ENCODE results near the gene CYBB. TPM values are rescaled to one million over a fixed set of nuclear protein-coding genes. Genes with fewer than 3 reads are reported as not detected.

CYBB gene
- total RNA-seq, 5 donors from 2014 or later (not counting 1 experiment from before 2014, with no cell fraction given), result 1.1 to 5.0 (median 1.8) TPM

DNA sequence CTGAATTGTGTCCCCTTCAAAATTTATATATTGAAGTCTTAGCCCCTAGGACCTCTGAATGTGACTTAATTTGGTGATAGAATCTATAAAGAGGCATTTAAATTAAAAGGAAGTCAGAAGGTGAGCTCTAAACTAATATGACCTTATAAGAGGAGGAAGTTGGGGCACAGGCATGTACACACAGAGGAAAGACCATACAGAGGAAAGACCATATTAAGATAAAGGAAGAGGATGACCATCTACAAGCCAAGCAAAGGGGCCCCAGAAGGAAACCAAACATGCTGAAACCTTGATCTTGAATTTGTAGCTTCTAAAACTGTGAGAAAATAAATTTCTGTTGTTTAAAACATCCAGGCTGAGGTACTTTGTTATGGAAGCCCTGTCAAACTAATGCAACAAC is 26.9 kb upstream of the CYBB start:
- no peaks in the 10 kb centered on the region for H3K9me3 Mint-ChIP-seq
- Histone ChIP-seq H3K4me1 (ENCODE audit: control insufficient read depth in 1 of 2, extremely low read depth in 1 of 2, insufficient read depth in 2 of 2, low read length in 2 of 2) (peaks cover 14 to 33% of the 10 kb centered on the region in 2 experiments), H3K9me3 (no peaks in the 10 kb centered on the region), H3K27me3 (replicated peaks in 1 of 2; ENCODE audit: control insufficient read depth in 2 of 2, extremely low read depth in 1 of 2, insufficient read depth in 2 of 2, low read length in 1 of 2) (no peaks in the 10 kb centered on the region), H3K4me3 (ENCODE audit: control insufficient read depth in 1 of 2, extremely low read depth in 1 of 2, low read length in 1 of 2) (no peak overlapping the region), H3K27ac (ENCODE audit: low read length) (no peak overlapping the region), H3K36me3 (ENCODE audit: control insufficient read depth in 2 of 2, extremely low read depth in 1 of 2, insufficient read depth in 1 of 2, low read length in 1 of 2) (no peaks in the 10 kb centered on the region)
- no peak for ATAC-seq (replicated peaks in 1 of 4)
- POLR2A ChIA-PET, result no interaction called here
- no peaks in the 10 kb centered on the region for H3K27me3 Mint-ChIP-seq
- no peak overlapping the region for H3K27ac Mint-ChIP-seq
- peaks cover 0 to 15% (median 8%) of the 10 kb centered on the region in 3 donors for H3K4me1 Mint-ChIP-seq
- no peaks in the 10 kb centered on the region for H3K36me3 Mint-ChIP-seq
- no peak overlapping the region for H3K4me3 Mint-ChIP-seq
- CTCF ChIA-PET, result no interaction called here
- DNase-seq, result no peak

DNA sequence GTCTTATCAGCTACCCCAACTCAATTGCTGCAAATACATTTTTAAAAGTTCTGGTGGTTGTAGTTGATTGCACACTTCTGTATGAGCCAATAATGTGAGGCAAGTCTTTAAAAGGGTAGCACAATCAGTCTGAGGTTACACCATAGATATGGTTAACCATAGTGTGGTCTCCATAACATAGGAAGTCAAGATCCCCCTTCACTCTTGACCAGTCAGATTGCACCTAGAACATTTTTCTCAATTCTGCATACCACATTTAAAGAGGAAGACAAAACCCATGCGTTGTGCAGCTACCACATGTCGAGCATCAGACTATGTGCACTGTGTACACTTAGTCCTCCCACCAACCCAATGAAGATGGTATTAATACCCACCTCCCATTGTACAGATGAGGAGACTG is 26.5 kb upstream of the CYBB start:
- no peak overlapping the region for H3K27ac Mint-ChIP-seq
- no peaks in the 10 kb centered on the region for H3K27me3 ChIP-seq (replicated peaks in 1 of 2; ENCODE audit: control insufficient read depth in 2 of 2, extremely low read depth in 1 of 2, insufficient read depth in 2 of 2, low read length in 1 of 2)
- no peaks in the 10 kb centered on the region for H3K36me3 ChIP-seq (ENCODE audit: control insufficient read depth in 2 of 2, extremely low read depth in 1 of 2, insufficient read depth in 1 of 2, low read length in 1 of 2)
- H3K27ac ChIP-seq (ENCODE audit: low read length), result peak overlapping the region; percentile 72
- WGBS (ENCODE audit: insufficient coverage), result no CpG with 5 or more reads among the region's 2 CpGs
- no peak overlapping the region for H3K4me3 ChIP-seq (ENCODE audit: control insufficient read depth in 1 of 2, extremely low read depth in 1 of 2, low read length in 1 of 2)
- H3K36me3 Mint-ChIP-seq, result no peaks in the 10 kb centered on the region
- CTCF ChIA-PET, result interaction anchor here in 1 of 2 donors (0.9 kb wide), 1 partner anchor 8 kb away, joined by 6 read pairs; no protein-coding TSS in a partner anchor
- ATAC-seq (replicated peaks in 1 of 4) (no peak), DNase-seq (no peak)
- peaks cover 14 to 33% of the 10 kb centered on the region in 2 experiments for H3K4me1 ChIP-seq (ENCODE audit: control insufficient read depth in 1 of 2, extremely low read depth in 1 of 2, insufficient read depth in 2 of 2, low read length in 2 of 2)
- H3K4me3 Mint-ChIP-seq, result no peak overlapping the region
- no peaks in the 10 kb centered on the region for H3K9me3 ChIP-seq
- no peaks in the 10 kb centered on the region for H3K9me3 Mint-ChIP-seq
- POLR2A ChIA-PET, result interaction anchor here in 1 of 2 donors (1.0 kb wide), 1 partner anchor 8 kb away, joined by 3 read pairs; no protein-coding TSS in a partner anchor
- no peaks in the 10 kb centered on the region for H3K27me3 Mint-ChIP-seq
- H3K4me1 Mint-ChIP-seq, result peaks cover 0 to 19% (median 7%) of the 10 kb centered on the region in 3 donors

DNA sequence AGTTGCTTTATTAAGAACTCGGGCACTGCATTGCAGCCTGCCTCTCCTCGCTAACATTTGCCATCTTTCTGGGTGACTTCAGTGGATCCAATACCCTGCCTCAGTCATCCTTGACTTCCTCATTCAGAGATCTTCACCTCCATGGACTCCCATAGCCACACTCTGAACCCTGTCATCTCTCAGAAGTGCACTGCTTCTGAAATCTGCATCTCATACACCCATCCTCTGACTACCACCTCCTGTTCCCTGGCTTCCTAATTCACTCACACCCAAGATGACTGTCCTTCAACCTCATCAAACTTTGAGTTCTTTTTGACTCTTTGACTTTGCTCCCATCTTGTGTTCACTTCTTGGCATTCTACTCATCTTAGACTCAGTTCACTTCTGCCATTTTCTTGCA is 25.3 kb upstream of the CYBB start:
- H3K36me3 ChIP-seq (ENCODE audit: control insufficient read depth in 2 of 2, extremely low read depth in 1 of 2, insufficient read depth in 1 of 2, low read length in 1 of 2), result no peaks in the 10 kb centered on the region
- ChIA-PET CTCF (interaction anchor here (0.9 to 1.3 kb wide), 2 partner anchors 9 to 71 kb away, joined by 4 to 6 read pairs; no protein-coding TSS in a partner anchor), POLR2A (no interaction called here)
- no peaks in the 10 kb centered on the region for H3K27me3 ChIP-seq (replicated peaks in 1 of 2; ENCODE audit: control insufficient read depth in 2 of 2, extremely low read depth in 1 of 2, insufficient read depth in 2 of 2, low read length in 1 of 2)
- Mint-ChIP-seq H3K27me3 (no peaks in the 10 kb centered on the region), H3K27ac (no peak overlapping the region), H3K9me3 (no peaks in the 10 kb centered on the region), H3K4me1 (peaks cover 0 to 22% (median 12%) of the 10 kb centered on the region in 3 donors), H3K36me3 (no peaks in the 10 kb centered on the region), H3K4me3 (no peak overlapping the region)
- WGBS (ENCODE audit: insufficient coverage), result no CpG with 5 or more reads among the region's 2 CpGs
- H3K4me3 ChIP-seq (ENCODE audit: control insufficient read depth in 1 of 2, extremely low read depth in 1 of 2, low read length in 1 of 2), result no peak overlapping the region
- ATAC-seq (replicated peaks in 1 of 4) (peak in 1 of 4 experiments; percentile 11), DNase-seq (no peak)
- no peaks in the 10 kb centered on the region for H3K9me3 ChIP-seq
- peaks cover 14 to 33% of the 10 kb centered on the region in 2 experiments for H3K4me1 ChIP-seq (ENCODE audit: control insufficient read depth in 1 of 2, extremely low read depth in 1 of 2, insufficient read depth in 2 of 2, low read length in 2 of 2)
- peak overlapping the region; percentile 72 for H3K27ac ChIP-seq (ENCODE audit: low read length)

DNA sequence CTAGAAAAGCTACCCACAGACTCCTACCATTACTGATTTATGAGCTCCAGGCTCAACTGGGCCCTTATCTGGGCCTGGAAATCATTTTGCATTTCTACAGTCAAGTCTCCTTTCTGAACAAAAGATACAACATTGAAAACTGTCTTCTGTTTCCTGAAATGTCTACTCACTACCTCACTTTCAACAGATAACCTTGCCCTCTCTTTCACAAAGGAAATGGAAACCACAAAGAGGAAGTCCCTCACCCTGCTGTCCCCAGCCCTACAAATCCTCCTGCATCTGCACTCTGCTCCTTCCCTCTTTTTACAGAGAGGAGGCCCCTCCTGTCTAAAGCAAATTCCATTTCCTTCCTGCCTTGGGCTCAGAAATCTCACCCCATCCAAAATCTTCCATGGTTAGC is 24.8 kb upstream of the CYBB start:
- no peak overlapping the region for H3K27ac Mint-ChIP-seq
- ATAC-seq (replicated peaks in 1 of 4), result peak; percentile 66 to 95 (median 90)
- H3K27me3 Mint-ChIP-seq, result no peaks in the 10 kb centered on the region
- POLR2A ChIA-PET, result no interaction called here
- Histone ChIP-seq H3K36me3 (ENCODE audit: control insufficient read depth in 2 of 2, extremely low read depth in 1 of 2, insufficient read depth in 1 of 2, low read length in 1 of 2) (no peaks in the 10 kb centered on the region), H3K27ac (ENCODE audit: low read length) (peak overlapping the region; percentile 72), H3K4me3 (ENCODE audit: control insufficient read depth in 1 of 2, extremely low read depth in 1 of 2, low read length in 1 of 2) (no peak overlapping the region), H3K9me3 (no peaks in the 10 kb centered on the region), H3K4me1 (ENCODE audit: control insufficient read depth in 1 of 2, extremely low read depth in 1 of 2, insufficient read depth in 2 of 2, low read length in 2 of 2) (peaks cover 14 to 33% of the 10 kb centered on the region in 2 experiments), H3K27me3 (replicated peaks in 1 of 2; ENCODE audit: control insufficient read depth in 2 of 2, extremely low read depth in 1 of 2, insufficient read depth in 2 of 2, low read length in 1 of 2) (no peaks in the 10 kb centered on the region)
- peak in 7 of 35 experiments; percentile 2 to 49 (median 6) for DNase-seq
- H3K4me1 Mint-ChIP-seq, result peaks cover 0 to 22% (median 12%) of the 10 kb centered on the region in 3 donors
- CTCF ChIA-PET, result interaction anchor here in 1 of 2 donors (0.6 to 1.3 kb wide), 2 partner anchors 68 to 70 kb away, joined by 3 to 4 read pairs; no protein-coding TSS in a partner anchor
- no peaks in the 10 kb centered on the region for H3K36me3 Mint-ChIP-seq
- H3K9me3 Mint-ChIP-seq, result no peaks in the 10 kb centered on the region
- H3K4me3 Mint-ChIP-seq, result no peak overlapping the region

DNA sequence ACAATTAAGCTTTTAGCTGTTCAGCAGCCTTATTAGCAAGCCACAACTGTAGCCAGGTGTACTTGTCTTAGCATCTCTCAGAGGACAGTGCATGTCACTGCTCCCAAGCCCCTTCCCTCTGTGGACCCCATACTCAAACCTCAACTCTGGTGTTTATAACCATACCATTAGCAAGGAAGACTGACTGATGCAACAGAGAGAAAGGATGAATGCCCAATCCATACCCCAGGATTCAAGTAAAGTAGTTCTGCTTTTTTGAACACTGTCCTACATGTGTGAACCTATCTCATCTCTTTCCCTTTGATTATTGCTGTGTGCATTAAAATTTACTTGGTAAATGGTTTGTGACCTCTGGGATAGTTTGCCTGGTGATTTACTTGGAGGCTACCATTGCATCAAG is 22.8 kb upstream of the CYBB start:
- no peaks in the 10 kb centered on the region for H3K27me3 Mint-ChIP-seq
- H3K9me3 ChIP-seq, result no peaks in the 10 kb centered on the region
- H3K4me1 ChIP-seq (ENCODE audit: control insufficient read depth in 1 of 2, extremely low read depth in 1 of 2, insufficient read depth in 2 of 2, low read length in 2 of 2), result peaks cover 14 to 33% of the 10 kb centered on the region in 2 experiments
- POLR2A ChIA-PET, result no interaction called here
- no peak overlapping the region for H3K4me3 ChIP-seq (ENCODE audit: control insufficient read depth in 1 of 2, extremely low read depth in 1 of 2, low read length in 1 of 2)
- ATAC-seq (replicated peaks in 1 of 4), result no peak
- H3K4me1 Mint-ChIP-seq, result peaks cover 2 to 15% (median 6%) of the 10 kb centered on the region in 3 donors
- peak overlapping the region in 1 of 2 donors; percentile 24 for H3K27ac Mint-ChIP-seq
- no peak overlapping the region for H3K4me3 Mint-ChIP-seq
- CTCF ChIA-PET, result no interaction called here
- no peak overlapping the region for H3K27ac ChIP-seq (ENCODE audit: low read length)
- H3K36me3 ChIP-seq (ENCODE audit: control insufficient read depth in 2 of 2, extremely low read depth in 1 of 2, insufficient read depth in 1 of 2, low read length in 1 of 2), result no peaks in the 10 kb centered on the region
- no peaks in the 10 kb centered on the region for H3K27me3 ChIP-seq (replicated peaks in 1 of 2; ENCODE audit: control insufficient read depth in 2 of 2, extremely low read depth in 1 of 2, insufficient read depth in 2 of 2, low read length in 1 of 2)
- no peaks in the 10 kb centered on the region for H3K36me3 Mint-ChIP-seq
- DNase-seq, result no peak
- H3K9me3 Mint-ChIP-seq, result no peaks in the 10 kb centered on the region

DNA sequence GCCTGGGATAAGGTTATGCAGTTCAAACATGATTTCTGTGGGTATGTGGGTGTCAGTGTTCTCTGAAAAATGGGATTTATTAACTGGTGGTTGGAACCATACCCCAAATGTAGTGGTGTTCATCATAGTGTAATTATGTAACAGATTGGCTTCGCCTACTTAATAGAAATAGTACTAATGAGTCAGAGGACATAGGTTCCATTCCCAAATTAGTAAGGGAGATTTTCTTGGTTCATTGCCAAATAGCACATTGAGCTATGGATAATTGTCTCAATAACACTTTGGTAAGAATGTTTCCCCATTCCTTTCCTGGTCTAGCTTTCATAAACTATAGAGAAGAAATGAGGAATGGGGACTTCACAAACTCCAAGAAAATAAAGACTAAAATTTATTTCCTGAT is 20.5 kb upstream of the CYBB start:
- no peak overlapping the region for H3K4me3 ChIP-seq (ENCODE audit: control insufficient read depth in 1 of 2, extremely low read depth in 1 of 2, low read length in 1 of 2)
- Mint-ChIP-seq H3K9me3 (no peaks in the 10 kb centered on the region), H3K4me3 (no peak overlapping the region), H3K27me3 (no peaks in the 10 kb centered on the region), H3K27ac (no peak overlapping the region), H3K36me3 (no peaks in the 10 kb centered on the region), H3K4me1 (peaks cover 8 to 15% (median 13%) of the 10 kb centered on the region in 3 donors)
- no peaks in the 10 kb centered on the region for H3K9me3 ChIP-seq
- H3K4me1 ChIP-seq (ENCODE audit: control insufficient read depth in 1 of 2, extremely low read depth in 1 of 2, insufficient read depth in 2 of 2, low read length in 2 of 2), result peaks cover 9 to 17% of the 10 kb centered on the region in 2 experiments
- no peak overlapping the region for H3K27ac ChIP-seq (ENCODE audit: low read length)
- no peaks in the 10 kb centered on the region for H3K27me3 ChIP-seq (replicated peaks in 1 of 2; ENCODE audit: control insufficient read depth in 2 of 2, extremely low read depth in 1 of 2, insufficient read depth in 2 of 2, low read length in 1 of 2)
- H3K36me3 ChIP-seq (ENCODE audit: control insufficient read depth in 2 of 2, extremely low read depth in 1 of 2, insufficient read depth in 1 of 2, low read length in 1 of 2), result no peaks in the 10 kb centered on the region
- ChIA-PET POLR2A (no interaction called here), CTCF (no interaction called here)
- ATAC-seq (replicated peaks in 1 of 4), result no peak
- no peak for DNase-seq
- no CpG with 5 or more reads among the region's 1 CpG for WGBS (ENCODE audit: insufficient coverage)
